HG02884 (cell line): ENCODE results near the gene UNC79.

ENCODE experiments used
- ATAC-seq: cut with Tn5 transposase; IDR thresholded peaks from one replicate; pipeline ENCODE4 v1.9.1; 2021; ENCODE audit warnings: mild to moderate bottlenecking, moderate library complexity; ENCODE audit not compliant: unreplicated experiment

Gene UNC79

GRCh38 chr14:93745603-93746273 lies 315.0 kb downstream of the UNC79 start:
- no peak for ATAC-seq

- no peak for ATAC-seq
Observed at GRCh38 chr14:93747102-93747501, 316.4 kb downstream of the UNC79 start.

GRCh38 chr14:93747560-93747959 lies 316.8 kb downstream of the UNC79 start:
- no peak for ATAC-seq

GRCh38 chr14:93748208-93749075 lies 317.7 kb downstream of the UNC79 start:
- no peak for ATAC-seq

GRCh38 chr14:93749076-93749420 lies 318.3 kb downstream of the UNC79 start:
- no peak for ATAC-seq

- no peak for ATAC-seq
Observed at GRCh38 chr14:93751946-93752655, 321.4 kb downstream of the UNC79 start.

- no peak for ATAC-seq
Observed at GRCh38 chr14:93752980-93753561, 322.3 kb downstream of the UNC79 start.

- no peak for ATAC-seq
Observed at GRCh38 chr14:93753647-93754046, 322.9 kb downstream of the UNC79 start.

GRCh38 chr14:93757206-93757605 lies 326.5 kb downstream of the UNC79 start:
- no peak for ATAC-seq
